DMS79 treated with DMSO at 0.1 percent for 48 hours (cell line): ENCODE results near the gene CCDC185.

Experiments
- DNase-seq: peaks from one replicate; lab custom pipeline; 2025; lab: John Stamatoyannopoulos, UW

The CCDC185 gene

GRCh38 chr1:223393275-223394214, at the start of gene CCDC185:
Gene CCDC185, plus strand, starts transcription at chr1:223393415. Its CDS starts 61 bp downstream, at chr1:223393476.
- no peak for DNase-seq

DNA sequence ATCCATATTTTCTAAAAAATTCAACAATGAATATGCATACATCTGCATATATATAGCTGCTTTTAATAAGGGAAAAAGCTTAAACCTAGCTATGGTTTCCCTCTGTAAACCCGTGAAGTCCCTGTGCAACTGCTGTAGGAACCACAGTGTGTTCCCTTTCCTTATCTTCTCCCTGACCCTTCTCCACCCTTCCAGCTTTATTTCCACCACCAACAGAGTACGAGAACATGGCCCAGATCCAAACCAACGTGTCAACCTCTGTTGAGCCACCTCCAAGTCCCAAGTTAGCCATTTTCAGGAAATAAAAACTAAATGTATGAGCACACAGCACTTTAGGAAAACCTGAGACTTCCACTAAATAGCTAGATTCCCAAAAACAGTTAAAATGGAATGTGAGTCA, 49.5 kb upstream of the CCDC185 start:
- DNase-seq = no peak

- no peak for DNase-seq
Observed at GRCh38 chr1:223344491-223344890, 48.7 kb upstream of the CCDC185 start.

DNA sequence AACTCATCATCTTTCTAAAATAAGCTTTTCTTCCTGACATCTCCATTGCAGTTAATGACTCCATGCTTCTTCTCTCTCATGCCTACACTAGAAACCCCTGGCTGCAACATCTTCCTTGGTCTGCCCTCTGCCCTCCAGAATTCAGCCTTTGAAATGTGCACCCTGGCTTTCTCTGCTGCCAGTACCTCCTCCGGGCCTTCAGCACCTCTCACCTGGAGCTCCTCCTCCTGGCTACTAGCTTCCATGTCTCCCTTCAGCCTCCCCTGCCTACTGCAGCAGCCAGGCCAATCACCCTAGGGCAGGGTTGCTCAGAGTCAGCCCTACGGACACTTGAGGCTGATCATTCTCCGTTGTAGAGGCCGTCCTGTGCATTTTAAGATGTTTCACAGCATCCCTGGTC, 47.5 kb upstream of the CCDC185 start:
- no peak for DNase-seq

- no peak for DNase-seq
Observed at GRCh38 chr1:223346311-223346710, 46.9 kb upstream of the CCDC185 start.

GRCh38 chr1:223347583-223347982, 45.6 kb upstream of the CCDC185 start:
- no peak for DNase-seq

GRCh38 chr1:223348439-223348838, 44.8 kb upstream of the CCDC185 start:
- DNase-seq = no peak

DNA sequence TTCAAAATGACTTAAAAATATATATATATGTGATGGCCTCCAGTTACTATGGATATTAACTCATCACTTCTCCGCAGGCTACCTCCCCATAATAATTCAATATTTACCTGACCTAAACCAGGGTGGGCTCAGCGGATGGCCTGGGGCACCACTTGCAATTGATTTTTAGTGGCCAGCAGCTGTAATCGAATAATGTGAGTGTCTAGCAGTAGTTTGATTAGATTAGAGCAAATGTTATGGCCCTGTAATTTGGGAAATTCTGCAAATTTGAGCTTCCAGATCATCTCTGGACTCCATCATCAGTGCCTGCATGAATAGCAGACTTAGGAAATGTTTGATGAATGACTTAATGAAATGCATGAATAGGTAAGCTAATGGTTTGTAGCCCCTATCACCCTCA, 44.0 kb upstream of the CCDC185 start:
- DNase-seq = no peak

DNA sequence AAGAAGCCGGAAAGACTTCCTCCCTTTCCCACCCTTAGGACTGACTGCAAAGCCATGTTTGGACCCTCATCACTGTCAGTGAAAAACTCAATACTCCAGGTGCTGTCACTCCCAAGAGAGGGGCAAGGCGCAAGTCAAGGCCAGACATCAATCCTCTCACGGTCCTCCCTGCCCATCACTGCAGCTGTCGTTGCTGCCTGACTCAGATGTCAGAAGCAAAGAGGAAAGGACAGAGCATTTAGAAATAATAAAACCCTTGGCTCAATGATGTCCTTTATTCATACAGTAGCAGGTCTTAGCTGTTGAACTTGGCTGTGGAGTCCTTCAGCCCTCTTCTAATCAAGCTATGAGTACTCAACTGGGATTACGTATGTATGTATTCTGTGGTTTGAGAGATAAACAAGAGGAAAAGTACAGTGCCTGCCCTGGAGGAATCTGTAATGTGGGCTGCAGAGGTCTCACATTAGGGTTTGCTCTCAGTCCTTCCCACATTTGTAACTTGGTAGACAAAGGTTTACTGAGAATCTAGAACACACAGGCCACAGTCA, 42.8 kb upstream of the CCDC185 start:
- DNase-seq = no peak

DNA sequence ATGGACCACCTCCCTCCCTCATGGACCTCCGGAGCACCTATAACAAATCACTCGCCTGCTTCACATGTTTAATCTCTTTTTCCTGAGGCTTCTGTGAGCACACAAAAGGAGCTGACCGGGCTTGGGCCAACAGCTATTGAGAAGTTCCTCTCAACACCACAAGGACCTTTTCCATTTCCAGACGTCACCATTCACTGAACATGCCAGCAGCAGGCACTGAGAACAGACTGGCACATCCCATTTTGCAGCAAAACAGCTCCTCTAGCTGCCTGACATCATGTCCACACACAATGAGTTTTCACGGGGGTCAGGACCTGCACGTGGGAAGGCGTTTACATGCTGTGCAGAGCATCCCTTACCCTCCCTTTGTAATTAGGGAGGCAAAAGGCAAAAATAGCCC, 40.3 kb upstream of the CCDC185 start:
- DNase-seq = no peak

DNA sequence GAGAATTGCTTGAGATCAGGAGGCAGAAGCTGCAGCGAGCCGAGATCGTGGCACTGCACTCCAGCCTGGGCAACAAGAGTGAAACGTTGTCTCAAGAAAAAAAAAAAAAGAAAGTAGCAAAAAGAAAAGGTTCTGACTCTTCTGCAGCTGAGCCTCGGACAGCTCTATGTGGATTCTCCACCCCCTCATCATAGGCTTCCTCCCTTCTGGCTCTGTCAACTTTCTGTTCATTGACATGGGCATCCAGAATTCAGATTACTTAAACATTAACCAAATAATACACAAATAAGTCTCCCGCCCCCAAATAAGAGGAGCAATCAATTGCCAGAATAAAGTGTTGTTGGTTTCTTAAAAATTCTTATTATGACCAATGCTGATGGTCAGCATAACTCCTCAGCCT, 39.3 kb upstream of the CCDC185 start:
- no peak for DNase-seq

DNA sequence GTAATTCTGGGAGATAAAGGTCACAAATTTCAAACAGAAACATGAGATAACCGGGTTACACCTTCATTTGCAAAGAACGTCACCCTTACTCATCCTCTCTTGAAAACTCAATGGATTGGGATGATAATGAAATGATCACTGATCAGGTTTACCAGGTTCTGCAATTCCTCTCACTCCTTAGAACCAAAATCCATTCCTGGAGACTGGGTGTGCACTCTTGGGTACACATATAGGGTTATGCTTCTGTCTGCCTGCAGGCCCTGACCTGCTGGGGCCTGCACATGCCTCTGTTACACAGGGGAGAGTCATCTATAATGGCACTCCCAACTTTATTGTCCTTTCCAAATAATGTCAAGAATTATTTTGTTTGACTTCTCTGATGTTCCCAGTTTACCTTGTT, 37.5 kb upstream of the CCDC185 start:
- no peak for DNase-seq

DNA sequence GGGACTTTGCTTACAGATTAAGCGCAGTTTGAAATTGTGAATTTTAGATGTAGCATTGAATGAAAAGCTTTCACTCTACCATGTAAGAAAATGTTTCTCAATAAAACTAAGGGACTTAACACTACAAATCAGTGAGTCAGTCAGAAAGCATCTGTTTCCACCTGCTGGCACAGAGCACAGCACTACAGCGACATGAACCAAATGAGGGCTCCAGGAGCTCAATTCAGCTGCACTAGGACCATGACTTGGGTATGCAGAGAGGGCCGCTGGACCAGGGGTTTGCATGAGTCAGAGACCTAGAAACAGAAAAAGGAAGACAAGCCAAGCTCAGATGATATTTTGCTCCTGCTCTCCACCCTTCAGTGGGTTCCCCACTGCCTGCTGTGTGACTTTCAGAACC, 34.4 kb upstream of the CCDC185 start:
- DNase-seq = no peak

GRCh38 chr1:223363057-223363855, 30.0 kb upstream of the CCDC185 start:
- peak; percentile 45 for DNase-seq

DNA sequence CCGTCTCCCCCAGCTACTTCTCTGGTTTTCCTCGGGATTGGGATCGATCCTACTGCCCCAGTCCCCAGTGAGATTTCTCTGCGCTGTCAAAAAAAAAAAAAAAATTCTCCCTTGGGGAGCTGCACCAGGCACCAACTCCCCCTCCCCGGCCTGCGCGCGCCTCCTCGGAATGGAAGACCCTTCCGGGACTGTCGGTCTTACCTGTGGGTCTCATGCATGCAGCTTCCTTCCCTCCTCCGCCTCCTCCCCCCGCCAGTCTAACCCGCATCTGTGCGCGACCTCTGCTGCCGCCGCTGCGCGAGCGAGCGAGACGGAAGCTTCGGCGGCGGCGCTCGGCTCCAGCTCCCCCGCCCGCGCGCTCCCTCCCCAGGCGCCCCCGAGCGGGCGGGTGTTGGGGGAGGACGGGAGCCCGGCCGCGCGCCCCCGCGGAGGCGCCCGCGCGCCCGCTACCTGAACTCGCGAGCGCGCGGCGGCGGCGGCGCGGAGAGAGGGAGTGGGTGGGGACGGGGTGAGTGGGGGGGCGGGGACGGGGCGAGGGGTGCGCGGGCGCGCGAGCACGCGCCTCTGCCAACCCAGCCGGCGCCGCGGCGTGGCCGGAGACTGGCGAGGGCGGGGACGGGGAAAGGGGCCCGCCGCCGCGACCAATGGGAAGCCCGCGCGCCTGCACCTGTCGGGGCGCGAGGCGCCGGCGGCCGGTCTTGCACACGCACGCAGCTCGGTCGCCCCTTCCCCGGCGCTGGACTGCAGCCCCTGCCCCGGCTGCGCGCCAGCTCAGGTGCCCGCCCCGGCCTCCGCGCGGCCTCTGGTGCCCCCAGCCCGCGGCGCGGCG, 29.1 kb upstream of the CCDC185 start, which contains the start of gene SUSD4:
Gene SUSD4 (minus strand): TSS at position 321 of the 829 bp plus-strand sequence. CDS start 751 bp downstream, outside the sequence.
- peak; percentile 82 for DNase-seq

DNA sequence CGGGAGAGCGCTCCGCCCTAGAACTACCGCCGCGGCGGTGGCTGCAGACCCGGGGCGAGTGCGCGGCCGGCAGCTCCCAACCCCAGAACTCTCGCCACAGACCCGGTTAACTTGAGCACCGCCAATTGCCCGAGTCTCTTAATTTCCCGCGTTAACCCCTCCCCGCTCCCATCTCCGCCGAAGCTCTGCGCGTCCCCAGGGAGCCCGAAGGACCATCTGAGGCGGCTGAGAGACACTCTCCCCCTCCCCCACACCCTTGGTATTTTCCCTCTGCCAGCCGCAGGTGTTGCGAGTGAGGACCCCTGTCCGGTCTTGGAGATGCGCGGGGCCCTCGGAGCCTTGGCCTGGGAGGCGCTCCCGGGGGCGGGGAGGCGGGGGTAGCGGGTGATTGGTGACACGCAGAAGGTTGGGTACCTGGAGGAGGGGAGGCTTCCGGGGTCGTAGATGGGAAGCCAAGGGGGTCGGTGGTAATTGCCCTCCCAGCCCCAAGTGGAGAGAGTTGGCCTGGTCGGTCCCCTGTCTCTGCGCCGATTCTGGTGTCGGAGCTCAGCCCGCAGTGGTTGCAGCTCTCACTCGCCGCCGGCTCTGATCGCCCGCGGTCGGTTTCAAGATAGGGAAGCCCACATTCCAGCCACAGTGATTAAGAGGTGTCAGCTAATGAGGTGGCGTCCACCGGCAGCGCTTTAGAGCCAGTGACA, 28.4 kb upstream of the CCDC185 start:
- DNase-seq = peak; percentile 26

- DNase-seq = no peak
Observed at GRCh38 chr1:223374064-223374610, 19.1 kb upstream of the CCDC185 start.

GRCh38 chr1:223378754-223379153, 14.5 kb upstream of the CCDC185 start:
- DNase-seq = no peak

GRCh38 chr1:223386013-223386412, 7.2 kb upstream of the CCDC185 start:
- DNase-seq = no peak

GRCh38 chr1:223390618-223391017, 2.6 kb upstream of the CCDC185 start:
- no peak for DNase-seq

GRCh38 chr1:223394242-223394641, 1.0 kb downstream of the CCDC185 start:
- DNase-seq = no peak
